ENCODE data around the gene GALNT12. TPM values are rescaled to one million over a fixed set of nuclear protein-coding genes. Genes with fewer than 3 reads are reported as not detected.

The GALNT12 gene
- total and polyA plus RNA-seq, 4 donors, result 0.16 to 1.4 (median 0.25) TPM; not detected in 1

DNA sequence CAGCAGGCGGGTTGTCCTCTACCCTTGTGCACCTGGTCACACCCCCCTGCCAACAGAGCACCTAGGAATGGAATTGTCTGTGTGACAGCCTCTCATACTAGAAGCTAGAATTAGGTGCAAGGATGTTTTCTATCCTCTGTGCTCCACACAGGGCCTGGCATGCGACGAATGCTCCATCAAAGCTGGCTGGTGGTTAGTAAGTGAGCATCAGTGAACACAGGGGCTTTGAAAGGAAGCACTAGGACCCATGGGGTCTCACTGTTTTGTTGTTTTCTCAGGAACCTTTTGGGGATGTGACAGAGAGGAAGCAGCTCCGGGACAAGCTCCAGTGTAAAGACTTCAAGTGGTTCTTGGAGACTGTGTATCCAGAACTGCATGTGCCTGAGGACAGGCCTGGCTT lies 32.3 kb downstream of the GALNT12 start (continued):
- no peak for TF ChIP-seq RAD21 (IDR thresholded peaks at IDR 0.05)
- no peak for TF ChIP-seq YY1 (IDR thresholded peaks at IDR 0.05)

DNA sequence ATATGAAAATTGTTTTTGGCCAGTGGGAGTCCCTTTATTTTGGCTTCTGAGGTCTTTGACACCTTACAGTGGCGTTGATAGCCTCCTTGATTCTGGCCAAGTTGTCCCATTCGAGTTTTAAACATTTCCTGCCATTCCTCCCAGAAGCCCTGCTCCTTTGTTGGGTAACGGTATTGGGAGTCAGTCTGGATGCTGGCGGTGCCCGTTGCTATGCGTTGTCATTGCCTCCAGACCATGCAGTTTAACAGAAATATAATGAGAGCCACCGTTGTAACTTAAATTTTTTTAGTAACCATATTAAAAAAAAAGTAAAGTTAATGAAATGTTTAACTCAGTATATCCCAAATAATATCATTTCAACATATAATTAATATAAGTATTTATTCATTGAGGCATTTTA lies 35.0 kb downstream of the GALNT12 start:
- H3K36me3 ChIP-seq (ENCODE audit: control insufficient read depth in 4 of 4, insufficient read depth in 3 of 4, low read depth in 1 of 4, low read length in 3 of 4), result no peaks in the 10 kb centered on the region
- no peak for DNase-seq (ENCODE audit: low spot score)
- H3K27me3 ChIP-seq (ENCODE audit: control insufficient read depth in 4 of 4, insufficient read depth in 4 of 4, low read length in 3 of 4), result no peaks in the 10 kb centered on the region
- 90% methylated on average over 7 of the region's 7 CpGs for WGBS
- H3K4me3 ChIP-seq (ENCODE audit: low read depth in 1 of 3, low read length in 3 of 3), result no peak overlapping the region
- no peak overlapping the region for H3K9ac ChIP-seq (ENCODE audit: low read depth in 1 of 2, low read length in 2 of 2)
- TF ChIP-seq NR2F2 (IDR thresholded peaks at IDR 0.05), result no peak
- no peak for TF ChIP-seq EGR1 (IDR thresholded peaks at IDR 0.05; ENCODE audit: low read depth in 2 of 2)
- no peak for TF ChIP-seq GABPA (IDR thresholded peaks at IDR 0.05 in 1 of 2, conservative IDR thresholded peaks at IDR 0.05 in 1 of 2)
- TF ChIP-seq YY1 (IDR thresholded peaks at IDR 0.05), result no peak
- no peak overlapping the region for H3K27ac ChIP-seq (ENCODE audit: low read depth in 1 of 2, low read length in 2 of 2)
- H3K4me1 ChIP-seq (ENCODE audit: control insufficient read depth in 4 of 4, insufficient read depth in 4 of 4, low read length in 3 of 4), result no peaks in the 10 kb centered on the region
- H3K9me3 ChIP-seq (ENCODE audit: control insufficient read depth in 4 of 4, low read length in 3 of 4), result no peaks in the 10 kb centered on the region

DNA sequence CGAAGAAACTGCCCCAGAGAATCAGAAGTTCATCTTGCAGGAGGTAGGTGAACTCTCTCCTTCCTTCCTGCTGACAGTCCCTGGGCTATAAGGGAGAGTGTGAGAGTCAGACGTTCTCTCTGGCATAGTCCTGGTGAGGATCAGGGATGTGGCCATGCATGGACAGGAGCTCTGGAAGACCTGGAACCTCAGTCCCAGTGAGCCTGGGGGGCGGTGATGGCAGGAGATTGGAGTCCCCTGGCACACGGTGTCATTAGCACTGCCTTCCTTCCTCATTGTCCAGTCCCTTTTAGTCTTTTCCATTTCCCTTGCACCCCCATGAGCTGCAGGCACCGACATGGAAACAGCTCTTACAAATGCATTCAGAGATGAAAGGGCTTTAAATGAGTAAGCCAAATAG lies 38.6 kb downstream of the GALNT12 start:
- Histone ChIP-seq H3K27ac (ENCODE audit: low read depth in 1 of 2, low read length in 2 of 2) (no peak overlapping the region), H3K9ac (ENCODE audit: low read depth in 1 of 2, low read length in 2 of 2) (no peak overlapping the region), H3K36me3 (ENCODE audit: control insufficient read depth in 4 of 4, insufficient read depth in 3 of 4, low read depth in 1 of 4, low read length in 3 of 4) (no peaks in the 10 kb centered on the region), H3K9me3 (ENCODE audit: control insufficient read depth in 4 of 4, low read length in 3 of 4) (no peaks in the 10 kb centered on the region), H3K27me3 (ENCODE audit: control insufficient read depth in 4 of 4, insufficient read depth in 4 of 4, low read length in 3 of 4) (no peaks in the 10 kb centered on the region), H3K4me3 (ENCODE audit: low read depth in 1 of 3, low read length in 3 of 3) (no peak overlapping the region), H3K4me1 (ENCODE audit: control insufficient read depth in 4 of 4, insufficient read depth in 4 of 4, low read length in 3 of 4) (peaks cover 0 to 4% (median 0%) of the 10 kb centered on the region in 4 donors)
- 81% methylated on average over 5 of the region's 5 CpGs for whole genome bisulfite sequencing
- TF ChIP-seq JUND (IDR thresholded peaks at IDR 0.05) (no peak), FOXA2 (IDR thresholded peaks at IDR 0.05) (no peak), NR2F2 (IDR thresholded peaks at IDR 0.05) (no peak), EGR1 (IDR thresholded peaks at IDR 0.05; ENCODE audit: low read depth in 2 of 2) (no peak), FOXA1 (IDR thresholded peaks at IDR 0.05) (no peak), RXRA (IDR thresholded peaks at IDR 0.05) (no peak), TAF1 (conservative IDR thresholded peaks at IDR 0.05) (no peak), HNF4A (conservative IDR thresholded peaks at IDR 0.05) (no peak), HNF4G (IDR thresholded peaks at IDR 0.05) (no peak)
- TF ChIP-seq, protein P1, sequence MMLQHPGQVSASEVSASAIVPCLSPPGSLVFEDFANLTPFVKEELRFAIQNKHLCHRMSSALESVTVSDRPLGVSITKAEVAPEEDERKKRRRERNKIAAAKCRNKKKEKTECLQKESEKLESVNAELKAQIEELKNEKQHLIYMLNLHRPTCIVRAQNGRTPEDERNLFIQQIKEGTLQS (IDR thresholded peaks at IDR 0.05), result no peak
- TF ChIP-seq, protein P2, sequence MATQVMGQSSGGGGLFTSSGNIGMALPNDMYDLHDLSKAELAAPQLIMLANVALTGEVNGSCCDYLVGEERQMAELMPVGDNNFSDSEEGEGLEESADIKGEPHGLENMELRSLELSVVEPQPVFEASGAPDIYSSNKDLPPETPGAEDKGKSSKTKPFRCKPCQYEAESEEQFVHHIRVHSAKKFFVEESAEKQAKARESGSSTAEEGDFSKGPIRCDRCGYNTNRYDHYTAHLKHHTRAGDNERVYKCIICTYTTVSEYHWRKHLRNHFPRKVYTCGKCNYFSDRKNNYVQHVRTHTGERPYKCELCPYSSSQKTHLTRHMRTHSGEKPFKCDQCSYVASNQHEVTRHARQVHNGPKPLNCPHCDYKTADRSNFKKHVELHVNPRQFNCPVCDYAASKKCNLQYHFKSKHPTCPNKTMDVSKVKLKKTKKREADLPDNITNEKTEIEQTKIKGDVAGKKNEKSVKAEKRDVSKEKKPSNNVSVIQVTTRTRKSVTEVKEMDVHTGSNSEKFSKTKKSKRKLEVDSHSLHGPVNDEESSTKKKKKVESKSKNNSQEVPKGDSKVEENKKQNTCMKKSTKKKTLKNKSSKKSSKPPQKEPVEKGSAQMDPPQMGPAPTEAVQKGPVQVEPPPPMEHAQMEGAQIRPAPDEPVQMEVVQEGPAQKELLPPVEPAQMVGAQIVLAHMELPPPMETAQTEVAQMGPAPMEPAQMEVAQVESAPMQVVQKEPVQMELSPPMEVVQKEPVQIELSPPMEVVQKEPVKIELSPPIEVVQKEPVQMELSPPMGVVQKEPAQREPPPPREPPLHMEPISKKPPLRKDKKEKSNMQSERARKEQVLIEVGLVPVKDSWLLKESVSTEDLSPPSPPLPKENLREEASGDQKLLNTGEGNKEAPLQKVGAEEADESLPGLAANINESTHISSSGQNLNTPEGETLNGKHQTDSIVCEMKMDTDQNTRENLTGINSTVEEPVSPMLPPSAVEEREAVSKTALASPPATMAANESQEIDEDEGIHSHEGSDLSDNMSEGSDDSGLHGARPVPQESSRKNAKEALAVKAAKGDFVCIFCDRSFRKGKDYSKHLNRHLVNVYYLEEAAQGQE (IDR thresholded peaks at IDR 0.05), result no peak
- TF ChIP-seq, protein P3, sequence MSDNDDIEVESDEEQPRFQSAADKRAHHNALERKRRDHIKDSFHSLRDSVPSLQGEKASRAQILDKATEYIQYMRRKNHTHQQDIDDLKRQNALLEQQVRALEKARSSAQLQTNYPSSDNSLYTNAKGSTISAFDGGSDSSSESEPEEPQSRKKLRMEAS (IDR thresholded peaks at IDR 0.05), result no peak
- TF ChIP-seq, protein P4, sequence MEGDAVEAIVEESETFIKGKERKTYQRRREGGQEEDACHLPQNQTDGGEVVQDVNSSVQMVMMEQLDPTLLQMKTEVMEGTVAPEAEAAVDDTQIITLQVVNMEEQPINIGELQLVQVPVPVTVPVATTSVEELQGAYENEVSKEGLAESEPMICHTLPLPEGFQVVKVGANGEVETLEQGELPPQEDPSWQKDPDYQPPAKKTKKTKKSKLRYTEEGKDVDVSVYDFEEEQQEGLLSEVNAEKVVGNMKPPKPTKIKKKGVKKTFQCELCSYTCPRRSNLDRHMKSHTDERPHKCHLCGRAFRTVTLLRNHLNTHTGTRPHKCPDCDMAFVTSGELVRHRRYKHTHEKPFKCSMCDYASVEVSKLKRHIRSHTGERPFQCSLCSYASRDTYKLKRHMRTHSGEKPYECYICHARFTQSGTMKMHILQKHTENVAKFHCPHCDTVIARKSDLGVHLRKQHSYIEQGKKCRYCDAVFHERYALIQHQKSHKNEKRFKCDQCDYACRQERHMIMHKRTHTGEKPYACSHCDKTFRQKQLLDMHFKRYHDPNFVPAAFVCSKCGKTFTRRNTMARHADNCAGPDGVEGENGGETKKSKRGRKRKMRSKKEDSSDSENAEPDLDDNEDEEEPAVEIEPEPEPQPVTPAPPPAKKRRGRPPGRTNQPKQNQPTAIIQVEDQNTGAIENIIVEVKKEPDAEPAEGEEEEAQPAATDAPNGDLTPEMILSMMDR (IDR thresholded peaks at IDR 0.05; ENCODE audit: low read depth, low read length, missing input control), result no peak
- DNase-seq (ENCODE audit: low spot score), result no peak
